Kidney epithelial cell (primary cell): Measurements from ENCODE around the gene FUBP3. TPM values are rescaled to one million over a fixed set of nuclear protein-coding genes. Genes with fewer than 3 reads are reported as not detected.
A peak's percentile ranks its signal among the peaks of the same experiment; 100 is the strongest.

Experiments used
- DNase-seq: peaks from one replicate; pipeline ENCODE4 v3.0.0-alpha.2; 2010; ENCODE audit warnings: low read depth
- H3K27me3 ChIP-seq: 2 replicates; pipeline ENCODE4 v1.6.0; 2011; ENCODE audit warnings: low read length; ENCODE audit not compliant: control insufficient read depth, insufficient read depth
- H3K36me3 ChIP-seq: 2 replicates; pipeline ENCODE4 v1.5.1; 2011; ENCODE audit warnings: low read length; ENCODE audit not compliant: control insufficient read depth, insufficient read depth
- H3K4me3 ChIP-seq: 2 replicates; pipeline ENCODE4 v1.5.1; 2011; ENCODE audit warnings: low read depth, mild to moderate bottlenecking, control low read depth, low read length
- total RNA-seq: library from RNA; depleted of rRNA; stranded (reverse); fragments of >200 nt; gene quantifications from 2 replicates; pipeline ENCODE4 v1.2.3, GENCODE V29; 2015
- TF ChIP-seq, protein P1 (sequence below): IDR thresholded peaks from 2 replicates; pipeline ENCODE4 v1.5.1; 2011; ENCODE audit warnings: mild to moderate bottlenecking, moderate library complexity, low read length, control low read depth, inconsistent platforms; ENCODE audit not compliant: insufficient read depth, poor library complexity, severe bottlenecking

Gene FUBP3
- total RNA-seq, 1 donor from 2014 or later: 49.5 TPM

- DNase-seq: no peak
- Histone ChIP-seq H3K4me3 (no peak overlapping the region), H3K36me3 (no peaks in the 10 kb centered on the region), H3K27me3 (no peaks in the 10 kb centered on the region)
- TF ChIP-seq, protein P1, sequence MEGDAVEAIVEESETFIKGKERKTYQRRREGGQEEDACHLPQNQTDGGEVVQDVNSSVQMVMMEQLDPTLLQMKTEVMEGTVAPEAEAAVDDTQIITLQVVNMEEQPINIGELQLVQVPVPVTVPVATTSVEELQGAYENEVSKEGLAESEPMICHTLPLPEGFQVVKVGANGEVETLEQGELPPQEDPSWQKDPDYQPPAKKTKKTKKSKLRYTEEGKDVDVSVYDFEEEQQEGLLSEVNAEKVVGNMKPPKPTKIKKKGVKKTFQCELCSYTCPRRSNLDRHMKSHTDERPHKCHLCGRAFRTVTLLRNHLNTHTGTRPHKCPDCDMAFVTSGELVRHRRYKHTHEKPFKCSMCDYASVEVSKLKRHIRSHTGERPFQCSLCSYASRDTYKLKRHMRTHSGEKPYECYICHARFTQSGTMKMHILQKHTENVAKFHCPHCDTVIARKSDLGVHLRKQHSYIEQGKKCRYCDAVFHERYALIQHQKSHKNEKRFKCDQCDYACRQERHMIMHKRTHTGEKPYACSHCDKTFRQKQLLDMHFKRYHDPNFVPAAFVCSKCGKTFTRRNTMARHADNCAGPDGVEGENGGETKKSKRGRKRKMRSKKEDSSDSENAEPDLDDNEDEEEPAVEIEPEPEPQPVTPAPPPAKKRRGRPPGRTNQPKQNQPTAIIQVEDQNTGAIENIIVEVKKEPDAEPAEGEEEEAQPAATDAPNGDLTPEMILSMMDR: no peak
Observed at GRCh38 chr9:130576176-130576575, 3.2 kb upstream of the FUBP3 start.

DNA sequence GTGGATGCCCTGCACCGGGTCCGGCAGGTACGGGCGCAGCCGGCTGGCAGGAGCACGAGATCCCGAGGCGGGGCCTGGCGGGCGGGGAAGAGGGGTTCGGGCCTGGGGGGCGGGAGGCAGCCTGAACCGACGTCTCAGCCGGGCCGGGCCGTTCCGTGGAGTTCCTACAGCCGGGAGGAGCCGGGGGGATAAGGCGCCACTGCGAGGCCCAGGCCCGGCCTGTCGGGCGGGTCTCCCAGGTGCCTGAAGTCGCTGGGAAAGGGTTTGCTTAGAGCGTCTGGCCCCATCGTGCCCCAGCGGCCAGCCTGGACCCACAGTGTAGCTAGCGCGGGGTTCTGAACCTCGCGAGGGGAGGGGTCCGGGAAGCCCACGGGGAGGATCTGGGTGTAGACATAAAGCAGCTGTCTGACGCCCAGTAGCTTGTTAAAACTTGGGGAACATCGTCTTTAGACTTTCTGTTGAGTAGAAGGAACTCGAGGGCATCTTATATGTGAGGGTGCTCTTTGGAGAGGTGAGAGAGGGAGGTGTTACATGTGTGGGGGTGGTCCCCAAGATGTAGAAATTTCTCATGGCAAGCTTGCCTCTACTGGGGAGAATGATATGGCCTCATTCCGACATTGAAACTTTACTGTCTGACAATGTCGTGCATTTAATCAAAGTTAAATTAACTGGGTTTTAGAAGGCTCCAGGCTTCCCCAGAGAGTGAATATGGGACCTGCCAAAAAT, 524 bp downstream of the FUBP3 start:
- TF ChIP-seq, protein P1: no peak
- Histone ChIP-seq H3K4me3 (peak overlapping the region; percentile 94), H3K36me3 (no peaks in the 10 kb centered on the region), H3K27me3 (no peaks in the 10 kb centered on the region)
- DNase-seq: no peak

DNA sequence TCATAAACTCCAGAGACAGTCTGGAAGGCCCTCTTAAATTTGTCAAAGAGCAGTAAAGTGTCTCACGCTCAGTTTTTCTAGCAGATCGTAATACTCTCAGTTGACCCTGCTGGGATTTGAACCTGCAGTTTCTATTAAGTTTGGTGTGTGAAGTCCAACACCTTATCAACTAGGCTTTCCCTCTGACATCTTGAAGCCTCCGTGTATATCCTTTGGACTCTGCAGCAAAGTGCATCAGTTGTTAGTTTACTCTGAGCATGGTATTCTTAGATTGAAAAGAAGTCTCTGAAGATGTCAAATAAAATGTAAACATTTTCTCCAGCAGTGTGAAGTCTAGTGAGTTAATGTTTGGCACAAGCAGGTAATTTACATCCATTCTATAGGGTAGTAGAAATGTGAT, 2.4 kb downstream of the FUBP3 start:
- no peak for DNase-seq
- Histone ChIP-seq H3K36me3 (no peaks in the 10 kb centered on the region), H3K27me3 (no peaks in the 10 kb centered on the region), H3K4me3 (no peak overlapping the region)
- TF ChIP-seq, protein P1: no peak

GRCh38 chr9:130583271-130583670, 3.9 kb downstream of the FUBP3 start:
- no peaks in the 10 kb centered on the region for H3K36me3 ChIP-seq
- no peak for DNase-seq
- no peak overlapping the region for H3K4me3 ChIP-seq
- TF ChIP-seq, protein P1: no peak
- no peaks in the 10 kb centered on the region for H3K27me3 ChIP-seq

DNA sequence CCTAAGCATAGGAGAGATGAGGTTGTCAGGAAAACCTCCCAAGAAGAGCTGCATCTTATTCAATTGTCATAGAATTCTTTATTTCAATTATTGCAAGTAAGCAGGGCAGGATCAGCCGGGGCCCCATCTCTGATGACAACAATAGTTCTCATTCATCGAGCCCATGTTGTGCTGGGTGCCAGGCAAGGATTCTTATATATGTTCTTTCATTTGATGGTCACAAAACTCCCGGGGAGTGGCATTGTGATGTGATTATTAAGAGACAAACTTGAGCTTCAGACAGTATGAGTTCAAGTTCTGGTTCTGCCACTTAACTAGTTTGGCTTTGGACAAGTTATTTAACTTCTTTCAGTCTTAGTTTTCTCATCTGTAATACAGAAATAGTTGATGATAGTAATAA, 8.5 kb downstream of the FUBP3 start:
- TF ChIP-seq, protein P1: no peak
- Histone ChIP-seq H3K36me3 (no peaks in the 10 kb centered on the region), H3K27me3 (no peaks in the 10 kb centered on the region), H3K4me3 (no peak overlapping the region)
- DNase-seq: no peak

GRCh38 chr9:130588416-130588815, 9.0 kb downstream of the FUBP3 start:
- DNase-seq: no peak

More at GRCh38 chr9:130588416-130588815, 9.0 kb downstream of the FUBP3 start:
- H3K27me3 ChIP-seq: no peaks in the 10 kb centered on the region
- H3K4me3 ChIP-seq: no peak overlapping the region
- TF ChIP-seq, protein P1: no peak
- H3K36me3 ChIP-seq: no peaks in the 10 kb centered on the region
